ENCODE results near the gene PPT1. TPM values are rescaled to one million over a fixed set of nuclear protein-coding genes. Genes with fewer than 3 reads are reported as not detected.

Gene PPT1
- total and polyA plus RNA-seq, 2 experiments from 2014 or later = 67.4 to 202 TPM

DNA sequence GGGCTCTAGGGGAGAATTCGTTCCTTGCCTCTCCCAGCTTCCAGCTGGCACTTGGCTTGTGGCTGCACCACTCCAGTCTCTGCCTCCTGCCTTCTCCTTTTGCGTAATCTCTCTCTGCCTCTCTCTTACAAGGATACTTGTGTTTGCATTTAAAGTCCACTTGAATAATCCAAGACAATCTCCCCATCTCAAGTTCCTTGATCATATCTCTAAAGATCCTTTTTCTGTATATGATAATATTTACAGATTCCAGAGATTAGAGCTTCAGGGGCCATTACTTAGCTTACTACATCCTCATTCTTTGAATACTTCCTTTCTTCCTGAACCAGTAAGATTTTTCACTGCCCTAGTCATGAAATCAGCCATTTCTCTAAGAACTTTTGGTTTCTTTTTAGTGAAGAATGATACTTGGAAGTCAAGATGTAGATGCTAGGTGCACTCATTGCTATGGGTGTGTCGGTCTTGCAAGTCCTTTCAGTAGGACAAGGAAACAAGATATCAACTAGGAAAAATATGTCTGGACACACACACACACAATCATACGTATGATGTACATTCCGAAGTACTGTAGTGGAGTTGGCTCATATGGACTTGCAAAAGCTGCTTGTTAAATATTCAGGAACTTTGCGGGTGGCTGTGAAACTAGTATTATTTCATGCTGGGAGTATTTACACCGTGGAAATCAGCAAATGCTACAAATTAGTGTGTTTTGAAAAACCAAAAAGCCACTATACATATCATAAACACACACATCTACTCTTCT, 43.3 kb upstream of the PPT1 start:
- H3K27ac Mint-ChIP-seq = no peak overlapping the region
- H2AFZ ChIP-seq = peak overlapping the region; percentile 3; the same call in 1 of the 2 replicates

DNA sequence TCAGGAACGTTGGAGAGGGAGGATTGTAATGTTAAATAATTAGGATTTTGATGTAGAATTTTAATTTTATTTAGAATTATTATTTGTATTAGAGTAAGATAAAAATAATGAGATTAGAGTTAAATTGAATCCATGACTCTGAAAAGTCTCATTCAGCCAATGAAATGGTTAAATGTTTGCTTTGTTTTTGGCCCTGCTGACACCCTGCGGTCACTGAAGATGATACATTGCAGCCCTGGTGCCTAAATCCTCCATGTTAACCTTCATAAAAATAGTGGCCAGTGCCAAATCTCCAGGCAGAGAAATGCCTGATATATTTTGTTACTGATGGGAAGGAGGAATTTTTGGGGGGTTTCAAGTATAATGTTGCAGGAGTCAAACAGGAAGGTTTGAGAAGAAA, 36.8 kb upstream of the PPT1 start:
- Mint-ChIP-seq H3K9me3 (no peaks in the 10 kb centered on the region; the same call in 2 of the 3 replicates), H3K27ac (no peak overlapping the region), H3K4me3 (no peak overlapping the region), H3K4me1 (no peaks in the 10 kb centered on the region), H3K36me3 (ENCODE audit: low read depth) (no peaks in the 10 kb centered on the region), H3K27me3 (ENCODE audit: insufficient read depth, low read depth, poor library complexity) (peaks cover 2% of the 10 kb centered on the region)
- Histone ChIP-seq H3K27ac (ENCODE audit: low read depth) (no peak overlapping the region), H2AFZ (no peak overlapping the region), H3K27me3 (ENCODE audit: insufficient read depth) (no peaks in the 10 kb centered on the region), H3K79me2 (replicated peaks; ENCODE audit: insufficient read depth) (no peaks in the 10 kb centered on the region), H3K36me3 (ENCODE audit: insufficient read depth) (no peaks in the 10 kb centered on the region), H3K4me2 (no peak overlapping the region), H3K9me2 (ENCODE audit: insufficient read depth) (no peaks in the 10 kb centered on the region), H3F3A (replicated peaks; ENCODE audit: low read depth) (no peaks in the 10 kb centered on the region), H3K4me3 (no peak overlapping the region), H3K4me1 (ENCODE audit: insufficient read depth) (no peaks in the 10 kb centered on the region), H4K20me1 (replicated peaks; ENCODE audit: insufficient read depth) (no peaks in the 10 kb centered on the region)
- TF ChIP-seq ZNF331 (CRISPR knock-in tag; IDR thresholded peaks at IDR 0.05; ENCODE audit: low read depth) (no peak), EZH2 (IDR thresholded peaks at IDR 0.05; ENCODE audit: low read depth, unreplicated experiment) (no peak), NANOG (IDR thresholded peaks at IDR 0.05; ENCODE audit: borderline replicate concordance) (no peak), STAT1 (IDR thresholded peaks at IDR 0.05; ENCODE audit: unreplicated experiment) (no peak), EZH2phosphoT487 (IDR thresholded peaks at IDR 0.05; ENCODE audit: unreplicated experiment) (no peak)
- TF ChIP-seq, protein P1, sequence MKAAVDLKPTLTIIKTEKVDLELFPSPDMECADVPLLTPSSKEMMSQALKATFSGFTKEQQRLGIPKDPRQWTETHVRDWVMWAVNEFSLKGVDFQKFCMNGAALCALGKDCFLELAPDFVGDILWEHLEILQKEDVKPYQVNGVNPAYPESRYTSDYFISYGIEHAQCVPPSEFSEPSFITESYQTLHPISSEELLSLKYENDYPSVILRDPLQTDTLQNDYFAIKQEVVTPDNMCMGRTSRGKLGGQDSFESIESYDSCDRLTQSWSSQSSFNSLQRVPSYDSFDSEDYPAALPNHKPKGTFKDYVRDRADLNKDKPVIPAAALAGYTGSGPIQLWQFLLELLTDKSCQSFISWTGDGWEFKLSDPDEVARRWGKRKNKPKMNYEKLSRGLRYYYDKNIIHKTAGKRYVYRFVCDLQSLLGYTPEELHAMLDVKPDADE (IDR thresholded peaks at IDR 0.05) = no peak
- TF ChIP-seq, protein P2, sequence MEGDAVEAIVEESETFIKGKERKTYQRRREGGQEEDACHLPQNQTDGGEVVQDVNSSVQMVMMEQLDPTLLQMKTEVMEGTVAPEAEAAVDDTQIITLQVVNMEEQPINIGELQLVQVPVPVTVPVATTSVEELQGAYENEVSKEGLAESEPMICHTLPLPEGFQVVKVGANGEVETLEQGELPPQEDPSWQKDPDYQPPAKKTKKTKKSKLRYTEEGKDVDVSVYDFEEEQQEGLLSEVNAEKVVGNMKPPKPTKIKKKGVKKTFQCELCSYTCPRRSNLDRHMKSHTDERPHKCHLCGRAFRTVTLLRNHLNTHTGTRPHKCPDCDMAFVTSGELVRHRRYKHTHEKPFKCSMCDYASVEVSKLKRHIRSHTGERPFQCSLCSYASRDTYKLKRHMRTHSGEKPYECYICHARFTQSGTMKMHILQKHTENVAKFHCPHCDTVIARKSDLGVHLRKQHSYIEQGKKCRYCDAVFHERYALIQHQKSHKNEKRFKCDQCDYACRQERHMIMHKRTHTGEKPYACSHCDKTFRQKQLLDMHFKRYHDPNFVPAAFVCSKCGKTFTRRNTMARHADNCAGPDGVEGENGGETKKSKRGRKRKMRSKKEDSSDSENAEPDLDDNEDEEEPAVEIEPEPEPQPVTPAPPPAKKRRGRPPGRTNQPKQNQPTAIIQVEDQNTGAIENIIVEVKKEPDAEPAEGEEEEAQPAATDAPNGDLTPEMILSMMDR (conservative IDR thresholded peaks at IDR 0.05; ENCODE audit: low read depth in 2 of 2) = no peak
- DNase-seq (ENCODE audit: low spot score) (no peak), ATAC-seq (no peak)

More for the DNA sequence above, 43.3 kb upstream of the PPT1 start:
- H3K9me2 ChIP-seq (ENCODE audit: insufficient read depth) = no peaks in the 10 kb centered on the region
- no peaks in the 10 kb centered on the region for H4K20me1 ChIP-seq (replicated peaks; ENCODE audit: insufficient read depth)
- no peaks in the 10 kb centered on the region for H3F3A ChIP-seq (replicated peaks; ENCODE audit: low read depth)
- TF ChIP-seq STAT1 (IDR thresholded peaks at IDR 0.05; ENCODE audit: unreplicated experiment) = no peak
- TF ChIP-seq NANOG (IDR thresholded peaks at IDR 0.05; ENCODE audit: borderline replicate concordance) = no peak
- no peak for TF ChIP-seq ZNF331 (CRISPR knock-in tag; IDR thresholded peaks at IDR 0.05; ENCODE audit: low read depth)
- no peak for TF ChIP-seq CREB1 (CRISPR knock-in tag; IDR thresholded peaks at IDR 0.05; ENCODE audit: low read depth)
- no peak for TF ChIP-seq ZNF114 (CRISPR knock-in tag; IDR thresholded peaks at IDR 0.05)
- ATAC-seq (no peak), DNase-seq (ENCODE audit: low spot score) (peak; percentile 19)
- Mint-ChIP-seq H3K27me3 (ENCODE audit: insufficient read depth, low read depth, poor library complexity) (peaks cover 2% of the 10 kb centered on the region), H3K4me1 (peaks cover 4% of the 10 kb centered on the region; the same call in 2 of the 3 replicates), H3K9me3 (no peaks in the 10 kb centered on the region), H3K4me3 (no peak overlapping the region), H3K36me3 (ENCODE audit: low read depth) (no peaks in the 10 kb centered on the region)
- no peak overlapping the region for H3K4me3 ChIP-seq
- no peak overlapping the region for H3K27ac ChIP-seq (ENCODE audit: low read depth)
- no peaks in the 10 kb centered on the region for H3K79me2 ChIP-seq (replicated peaks; ENCODE audit: insufficient read depth)
- no peak overlapping the region for H3K4me2 ChIP-seq
- peaks cover 6% of the 10 kb centered on the region; the same call in 1 of the 2 replicates for H3K4me1 ChIP-seq (ENCODE audit: insufficient read depth)
- H3K27me3 ChIP-seq (ENCODE audit: insufficient read depth) = 0 out of 2 replicates have a peak, but pooled peaks cover 4% of the 10 kb centered on the region
- H3K36me3 ChIP-seq (ENCODE audit: insufficient read depth) = no peaks in the 10 kb centered on the region
